Vagina (tissue), 2 donors: ENCODE results near the gene TRABD2B.

ENCODE experiments used
- POLR2A ChIP-seq, 2 donors: fragments of 450-650 bp; IDR thresholded peaks; one replicate each; pipeline ENCODE4 v1.6.1; 2017; ENCODE audit warnings: antibody characterized with exemption in 2 of 2, mild to moderate bottlenecking in 2 of 2, moderate library complexity in 2 of 2
- POLR2AphosphoS5 ChIP-seq, 2 donors: sonication (generic); formaldehyde crosslinking; IDR thresholded peaks; one replicate each; pipeline ENCODE4 v1.9.0; 2017; ENCODE audit warnings: antibody characterized with exemption in 2 of 2, mild to moderate bottlenecking in 2 of 2, low read depth in 1 of 2; ENCODE audit not compliant: insufficient read depth in 1 of 2
- TF ChIP-seq, protein P1 (sequence below), 3 experiments: fragments of 450-650 bp in 2 of 3; fragments of 200-600 bp in 1 of 3; sonication (generic) in 1 of 3; IDR thresholded peaks; one replicate each; pipeline ENCODE4 v1.5.1; 2017 to 2019; ENCODE audit warnings: antibody characterized with exemption in 3 of 3, mild to moderate bottlenecking in 2 of 3, moderate library complexity in 2 of 3

DNA sequence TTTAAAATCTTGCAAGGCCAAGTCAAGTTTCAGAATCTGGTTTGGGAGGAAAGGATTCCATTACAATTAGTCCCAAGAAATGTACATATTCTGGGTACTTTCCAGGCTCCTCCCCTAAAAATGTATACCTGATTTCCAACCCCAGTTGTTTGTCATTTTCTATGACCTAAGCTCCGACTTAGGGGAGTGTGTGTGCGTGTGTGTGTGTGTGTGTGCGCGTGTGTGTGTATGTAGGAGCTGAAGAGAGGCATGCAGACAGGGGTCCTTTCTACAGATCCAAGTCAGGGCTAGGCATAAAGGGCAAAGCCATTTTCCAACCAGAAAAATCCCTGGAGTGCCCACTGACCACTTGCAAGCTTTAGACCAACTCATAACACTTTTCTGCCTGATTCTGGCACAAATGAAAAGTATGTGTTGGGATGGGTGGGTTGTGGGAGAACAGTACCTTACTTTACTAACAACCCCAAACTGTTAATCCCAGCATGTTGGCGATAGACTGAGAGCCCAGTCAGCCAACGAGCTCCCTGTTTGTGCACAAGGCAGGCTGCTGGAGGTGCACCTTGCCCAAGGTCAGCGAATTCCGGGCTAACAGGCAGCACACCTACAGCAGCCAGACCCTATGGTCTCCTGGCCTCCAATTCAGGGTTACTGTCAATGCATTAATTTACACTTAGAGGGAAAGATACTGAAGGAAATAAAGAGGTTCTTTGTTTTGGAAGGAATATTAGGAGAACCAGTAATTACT is 1.7 kb downstream of the TRABD2B start:
- TF ChIP-seq, protein P1, sequence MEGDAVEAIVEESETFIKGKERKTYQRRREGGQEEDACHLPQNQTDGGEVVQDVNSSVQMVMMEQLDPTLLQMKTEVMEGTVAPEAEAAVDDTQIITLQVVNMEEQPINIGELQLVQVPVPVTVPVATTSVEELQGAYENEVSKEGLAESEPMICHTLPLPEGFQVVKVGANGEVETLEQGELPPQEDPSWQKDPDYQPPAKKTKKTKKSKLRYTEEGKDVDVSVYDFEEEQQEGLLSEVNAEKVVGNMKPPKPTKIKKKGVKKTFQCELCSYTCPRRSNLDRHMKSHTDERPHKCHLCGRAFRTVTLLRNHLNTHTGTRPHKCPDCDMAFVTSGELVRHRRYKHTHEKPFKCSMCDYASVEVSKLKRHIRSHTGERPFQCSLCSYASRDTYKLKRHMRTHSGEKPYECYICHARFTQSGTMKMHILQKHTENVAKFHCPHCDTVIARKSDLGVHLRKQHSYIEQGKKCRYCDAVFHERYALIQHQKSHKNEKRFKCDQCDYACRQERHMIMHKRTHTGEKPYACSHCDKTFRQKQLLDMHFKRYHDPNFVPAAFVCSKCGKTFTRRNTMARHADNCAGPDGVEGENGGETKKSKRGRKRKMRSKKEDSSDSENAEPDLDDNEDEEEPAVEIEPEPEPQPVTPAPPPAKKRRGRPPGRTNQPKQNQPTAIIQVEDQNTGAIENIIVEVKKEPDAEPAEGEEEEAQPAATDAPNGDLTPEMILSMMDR (IDR thresholded peaks at IDR 0.05): no peak
- no peak for TF ChIP-seq POLR2AphosphoS5 (IDR thresholded peaks at IDR 0.05; ENCODE audit: insufficient read depth in 1 of 2, low read depth in 1 of 2)
- TF ChIP-seq POLR2A (IDR thresholded peaks at IDR 0.05): no peak
